Measurements from ENCODE around the gene SLC14A1. TPM values are rescaled to one million over a fixed set of nuclear protein-coding genes. Genes with fewer than 3 reads are reported as not detected.

Gene SLC14A1
- total and polyA plus RNA-seq, 2 of the 8 experiments (the other 6 are each of a cell fraction or from before 2014, with no cell fraction given), result 0.18 TPM; not detected in 1

GRCh38 chr18:45793264-45793965 lies 69.4 kb downstream of the SLC14A1 start (continued):
- no peak for TF ChIP-seq CTCF (IDR thresholded peaks at IDR 0.05; ENCODE audit: control extremely low read depth in 1 of 3, insufficient read depth in 1 of 3, low read depth in 1 of 3, low read length in 3 of 3)
- TF ChIP-seq ZNF274 (IDR thresholded peaks at IDR 0.05; ENCODE audit: borderline replicate concordance, extremely low read depth, low read length), result no peak
- no peak for TF ChIP-seq KDM5A (IDR thresholded peaks at IDR 0.05; ENCODE audit: low read length)
- no peak for TF ChIP-seq TCF12 (IDR thresholded peaks at IDR 0.05; ENCODE audit: low read depth, low read length)
- TF ChIP-seq MAFK (IDR thresholded peaks at IDR 0.05; ENCODE audit: low read depth, low read length), result no peak
- no peak for TF ChIP-seq EP300 (IDR thresholded peaks at IDR 0.05; ENCODE audit: borderline replicate concordance in 1 of 2, low read depth in 2 of 2, low read length in 2 of 2)
- TF ChIP-seq CBX8 (IDR thresholded peaks at IDR 0.05; ENCODE audit: borderline replicate concordance, low read depth, low read length), result no peak
- TF ChIP-seq KDM4A (IDR thresholded peaks at IDR 0.05; ENCODE audit: low read depth, low read length, severe bottlenecking), result no peak
- no peak for TF ChIP-seq POU5F1 (IDR thresholded peaks at IDR 0.05; ENCODE audit: low read depth, low read length)
